Keratinocyte (primary cell): ENCODE measurements around the gene APAF1. TPM values are rescaled to one million over a fixed set of nuclear protein-coding genes. Genes with fewer than 3 reads are reported as not detected.
A peak's percentile ranks its signal among the peaks of the same experiment; 100 is the strongest.

Source experiments
- DNase-seq: peaks from one replicate; pipeline ENCODE4 v3.0.0-alpha.2; 2011; ENCODE audit warnings: low read depth, missing footprints, low spot score
- FAIRE-seq: peaks from 2 replicates; lab custom pipeline; 2011; peaks lifted over from hg19 to GRCh38; lab: Jason Lieb, UNC
- H2AFZ ChIP-seq: 2 replicates; pipeline ENCODE4 v1.6.0; 2012; ENCODE audit warnings: low read length, control low read depth, inconsistent platforms; ENCODE audit not compliant: control insufficient read depth
- H3K27ac ChIP-seq: 2 replicates; pipeline ENCODE4 v1.5.1; 2011; ENCODE audit warnings: low read length; ENCODE audit not compliant: control insufficient read depth, insufficient read depth
- H3K27me3 ChIP-seq: 3 replicates; pipeline ENCODE4 v1.6.0; 2011; ENCODE audit warnings: low read length; ENCODE audit not compliant: control insufficient read depth, insufficient read depth; ENCODE audit errors: extremely low read depth
- H3K36me3 ChIP-seq, 2 experiments: 2 replicates in 1 of 2; 3 replicates in 1 of 2; pipeline ENCODE4 v1.5.1; 2011; ENCODE audit warnings: low read length in 2 of 2, mild to moderate bottlenecking in 1 of 2; ENCODE audit not compliant: control insufficient read depth in 2 of 2, insufficient read depth in 2 of 2; ENCODE audit errors: extremely low read depth in 1 of 2
- H3K4me1 ChIP-seq: 3 replicates; pipeline ENCODE4 v1.5.1; 2011; ENCODE audit warnings: low read length; ENCODE audit not compliant: control insufficient read depth, insufficient read depth; ENCODE audit errors: extremely low read depth
- H3K4me2 ChIP-seq: 3 replicates; pipeline ENCODE4 v1.6.0; 2011; ENCODE audit warnings: low read depth, low read length; ENCODE audit not compliant: control insufficient read depth, insufficient read depth; ENCODE audit errors: extremely low read depth
- H3K4me3 ChIP-seq, 3 experiments: fragments of 200-600 bp in 1 of 3; sonication (generic) in 1 of 3; 2 replicates in 2 of 3; 3 replicates in 1 of 3; pipeline ENCODE4 v1.5.1; 2011 to 2016; ENCODE audit warnings: low read length in 3 of 3, mild to moderate bottlenecking in 3 of 3, control low read depth in 2 of 3, inconsistent platforms in 1 of 3, low read depth in 1 of 3, mixed read lengths in 1 of 3, mixed run types in 1 of 3, moderate library complexity in 1 of 3; ENCODE audit not compliant: control insufficient read depth in 2 of 3, insufficient read depth in 2 of 3; ENCODE audit errors: extremely low read depth in 1 of 3
- H3K79me2 ChIP-seq: 2 replicates; pipeline ENCODE4 v1.6.0; 2012; ENCODE audit warnings: low read length; ENCODE audit not compliant: control insufficient read depth, insufficient read depth
- H3K9ac ChIP-seq: 3 replicates; pipeline ENCODE4 v1.6.0; 2011; ENCODE audit warnings: low read length; ENCODE audit not compliant: control insufficient read depth, insufficient read depth; ENCODE audit errors: extremely low read depth
- H3K9me1 ChIP-seq: 3 replicates; pipeline ENCODE4 v1.6.0; 2011; ENCODE audit warnings: low read length; ENCODE audit not compliant: control insufficient read depth, insufficient read depth; ENCODE audit errors: extremely low read depth
- H3K9me3 ChIP-seq: 2 replicates; pipeline ENCODE4 v1.5.1; 2012; ENCODE audit warnings: low read depth, low read length; ENCODE audit not compliant: control insufficient read depth
- H4K20me1 ChIP-seq: 3 replicates; pipeline ENCODE4 v1.6.0; 2011; ENCODE audit warnings: low read length; ENCODE audit not compliant: control insufficient read depth, insufficient read depth; ENCODE audit errors: extremely low read depth
- CTCF ChIP-seq, 3 experiments: IDR thresholded peaks in 1 of 3; conservative IDR thresholded peaks in 1 of 3; optimal IDR thresholded peaks in 1 of 3; 2 replicates in 2 of 3; 3 replicates in 1 of 3; pipeline versions ENCODE3 to v1.5.1; 2011; ENCODE audit warnings: low read length in 3 of 3, mild to moderate bottlenecking in 3 of 3, moderate library complexity in 2 of 3, control low read depth in 1 of 3, inconsistent platforms in 1 of 3; ENCODE audit not compliant: insufficient read depth in 2 of 3; ENCODE audit errors: extremely low read depth in 1 of 3
- EZH2 ChIP-seq: IDR thresholded peaks from one replicate; pipeline ENCODE4 v1.6.1; 2012; ENCODE audit warnings: inconsistent platforms, mild to moderate bottlenecking, low read length, moderate library complexity
- dilution Hi-C: fragments of 300-500 bp; cut with MboI; formaldehyde crosslinking; loops from one replicate; pipeline ENCODE4 v1.7.0; 2020; ENCODE audit warnings: low sequenced_read_pairs; ENCODE audit not compliant: extremely low pct_ligation_motif_present
- polyA plus RNA-seq, 5 experiments: library from polyadenylated mRNA; depleted of rRNA in 3 of 5; stranded (reverse) in 3 of 5; stranded (forward) in 1 of 5; unstranded in 1 of 5; fragments of >200 nt; gene quantifications; 1 replicate in 1 of 5; 2 replicates in 3 of 5; 3 replicates in 1 of 5; pipeline versions ENCODE4 v1.2.1 to v1.2.3, GENCODE V29; 2011 to 2012; ENCODE audit warnings: missing spikeins in 2 of 5, low read depth in 1 of 5, low replicate concordance in 1 of 5

Gene APAF1
- polyA plus RNA-seq, 1 donor (not counting 4 experiments of a cell fraction or from before 2014, with no cell fraction given), result 9.9 TPM

GRCh38 chr12:98724384-98725155 lies 79.5 kb downstream of the APAF1 start:
- FAIRE-seq, result no peak
- no peak overlapping the region for H3K9ac ChIP-seq
- dilution Hi-C loops, result no loop called here

DNA sequence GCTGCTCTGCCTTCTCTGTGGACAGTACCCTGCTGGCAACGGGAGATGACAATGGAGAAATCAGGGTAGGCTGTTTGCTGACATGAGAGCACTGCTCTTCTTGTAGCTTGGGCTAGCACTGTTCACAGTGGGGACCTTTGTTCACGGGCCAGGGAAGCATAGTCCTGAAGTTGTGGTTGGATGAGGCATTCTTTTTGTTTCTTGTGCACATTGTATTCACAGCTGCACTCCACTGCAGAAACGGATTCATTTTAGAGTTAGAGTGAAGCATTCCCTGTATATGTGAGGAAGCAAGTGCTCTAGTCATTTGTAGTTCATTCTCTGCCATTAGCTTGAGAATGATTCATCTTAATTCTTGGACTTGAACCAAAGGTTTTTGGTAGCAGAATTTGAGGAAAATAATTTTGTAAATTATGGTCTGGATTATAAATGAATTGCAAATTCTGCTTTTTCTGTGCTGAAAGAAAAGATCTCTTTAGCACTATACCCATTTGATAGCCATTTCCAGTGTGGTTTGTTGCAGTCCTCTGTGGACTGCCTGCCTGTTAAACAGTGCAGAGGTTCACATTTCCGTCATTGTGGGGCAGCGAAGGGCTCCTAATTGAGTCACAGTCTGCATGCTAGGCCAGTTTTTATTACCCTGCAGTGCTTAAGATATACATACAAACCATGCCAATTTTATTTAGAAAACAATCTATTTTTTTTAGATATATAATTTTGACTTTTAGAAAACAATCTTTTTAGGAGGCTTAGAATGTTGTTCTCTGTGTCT lies 80.6 kb downstream of the APAF1 start:
- Histone ChIP-seq H3K9ac (no peak overlapping the region), H3K4me1 (no peaks in the 10 kb centered on the region), H2AFZ (no peak overlapping the region), H3K4me2 (no peak overlapping the region), H3K27ac (no peak overlapping the region), H3K4me3 (no peak overlapping the region), H3K36me3 (peaks cover 0 to 11% of the 10 kb centered on the region in 2 experiments), H4K20me1 (no peaks in the 10 kb centered on the region), H3K9me1 (no peaks in the 10 kb centered on the region), H3K79me2 (no peaks in the 10 kb centered on the region), H3K27me3 (no peaks in the 10 kb centered on the region), H3K9me3 (no peaks in the 10 kb centered on the region)
- TF ChIP-seq CTCF (optimal IDR thresholded peaks at IDR 0.05 in 1 of 3, IDR thresholded peaks at IDR 0.05 in 1 of 3, conservative IDR thresholded peaks at IDR 0.05 in 1 of 3; ENCODE audit: extremely low read depth in 1 of 3, insufficient read depth in 2 of 3, low read length in 3 of 3) (peak; percentile 37 to 53 (median 42)), EZH2 (no peak)
- dilution Hi-C loops, result no loop called here
- DNase-seq (no peak), FAIRE-seq (no peak)

More at GRCh38 chr12:98724384-98725155, 79.5 kb downstream of the APAF1 start:
- H2AFZ ChIP-seq, result no peak overlapping the region
- H3K4me1 ChIP-seq, result no peaks in the 10 kb centered on the region
- H3K36me3 ChIP-seq, result peaks cover 0 to 9% of the 10 kb centered on the region in 2 experiments
- no peaks in the 10 kb centered on the region for H4K20me1 ChIP-seq
- no peak overlapping the region for H3K4me3 ChIP-seq
- no peak overlapping the region for H3K4me2 ChIP-seq
- H3K27me3 ChIP-seq, result no peaks in the 10 kb centered on the region
- TF ChIP-seq EZH2, result no peak
- TF ChIP-seq CTCF (optimal IDR thresholded peaks at IDR 0.05 in 1 of 3, IDR thresholded peaks at IDR 0.05 in 1 of 3, conservative IDR thresholded peaks at IDR 0.05 in 1 of 3; ENCODE audit: extremely low read depth in 1 of 3, insufficient read depth in 2 of 3, low read length in 3 of 3), result no peak
- H3K27ac ChIP-seq, result no peak overlapping the region
- H3K79me2 ChIP-seq, result no peaks in the 10 kb centered on the region
- no peaks in the 10 kb centered on the region for H3K9me3 ChIP-seq
- no peak for DNase-seq
- H3K9me1 ChIP-seq, result no peaks in the 10 kb centered on the region
